Liver (tissue), 9 donors: ENCODE data around the gene SEC22A. TPM values are rescaled to one million over a fixed set of nuclear protein-coding genes. Genes with fewer than 3 reads are reported as not detected.

ENCODE experiments used
- DNase-seq: peaks from one replicate; pipeline ENCODE4 v3.0.0-alpha.2; 2017; ENCODE audit warnings: low spot score
- H3K27ac ChIP-seq, 2 donors: one replicate each; pipeline ENCODE4 v1.7.0; 2013; ENCODE audit warnings: inconsistent platforms in 2 of 2, low read length in 2 of 2, control low read depth in 1 of 2, low read depth in 1 of 2, mild to moderate bottlenecking in 1 of 2
- H3K27me3 ChIP-seq, 4 donors: one replicate each; pipeline versions ENCODE4 v1.6.1 to v1.7.0; 2013; ENCODE audit warnings: low read length in 3 of 4, inconsistent platforms in 1 of 4, mild to moderate bottlenecking in 1 of 4, moderate library complexity in 1 of 4; ENCODE audit not compliant: control insufficient read depth in 4 of 4, insufficient read depth in 4 of 4
- H3K36me3 ChIP-seq, 4 donors: one replicate each; pipeline versions ENCODE4 v1.6.1 to v1.7.0; 2013; ENCODE audit warnings: low read length in 3 of 4, mild to moderate bottlenecking in 3 of 4, low read depth in 1 of 4, moderate library complexity in 1 of 4; ENCODE audit not compliant: control insufficient read depth in 4 of 4, insufficient read depth in 3 of 4
- H3K4me1 ChIP-seq, 4 donors: one replicate each; pipeline versions ENCODE4 v1.6.1 to v1.7.0; 2013; ENCODE audit warnings: low read length in 3 of 4, mild to moderate bottlenecking in 3 of 4, moderate library complexity in 1 of 4; ENCODE audit not compliant: control insufficient read depth in 4 of 4, insufficient read depth in 4 of 4
- H3K4me3 ChIP-seq, 3 donors: one replicate each; pipeline versions ENCODE4 v1.6.1 to v1.7.0; 2013; ENCODE audit warnings: low read length in 3 of 3, control low read depth in 1 of 3, low read depth in 1 of 3, mild to moderate bottlenecking in 1 of 3
- H3K9ac ChIP-seq, 2 donors: one replicate each; pipeline ENCODE4 v1.7.0; 2013; ENCODE audit warnings: low read length in 2 of 2, mild to moderate bottlenecking in 2 of 2, moderate library complexity in 2 of 2, control low read depth in 1 of 2, low read depth in 1 of 2
- H3K9me3 ChIP-seq, 4 donors: one replicate each; pipeline versions ENCODE4 v1.6.1 to v1.7.0; 2013; ENCODE audit warnings: low read length in 3 of 4; ENCODE audit not compliant: control insufficient read depth in 4 of 4
- EGR1 ChIP-seq, 2 donors: IDR thresholded peaks; 2 replicates each; pipeline ENCODE4 v1.6.1; 2016 to 2018; ENCODE audit warnings: antibody characterized with exemption in 2 of 2, low read depth in 2 of 2
- FOXA1 ChIP-seq: IDR thresholded peaks from 2 replicates; pipeline ENCODE4 v1.6.1; 2016; ENCODE audit warnings: antibody characterized with exemption
- FOXA2 ChIP-seq: IDR thresholded peaks from 2 replicates; pipeline ENCODE4 v1.6.1; 2016; ENCODE audit warnings: antibody characterized with exemption
- HNF4A ChIP-seq, 2 donors: conservative IDR thresholded peaks; 2 replicates each; pipeline ENCODE4 v1.6.1; 2016; ENCODE audit warnings: antibody characterized with exemption in 2 of 2, mild to moderate bottlenecking in 2 of 2
- HNF4G ChIP-seq: IDR thresholded peaks from 2 replicates; pipeline ENCODE4 v1.6.1; 2016; ENCODE audit warnings: antibody characterized with exemption
- JUND ChIP-seq, 2 donors: IDR thresholded peaks; 2 replicates each; pipeline ENCODE4 v1.6.1; 2016; ENCODE audit warnings: antibody characterized with exemption in 2 of 2
- NR2F2 ChIP-seq: IDR thresholded peaks from 2 replicates; pipeline ENCODE4 v1.6.1; 2016; ENCODE audit warnings: antibody characterized with exemption
- RAD21 ChIP-seq, 2 donors: IDR thresholded peaks; 2 replicates each; pipeline ENCODE4 v1.6.1; 2016; ENCODE audit warnings: antibody characterized with exemption in 2 of 2, mild to moderate bottlenecking in 2 of 2
- REST ChIP-seq: IDR thresholded peaks from 2 replicates; pipeline ENCODE4 v1.6.1; 2016; ENCODE audit warnings: antibody characterized with exemption, mild to moderate bottlenecking
- RXRA ChIP-seq, 2 donors: IDR thresholded peaks; 2 replicates each; pipeline ENCODE4 v1.6.1; 2017 to 2018; ENCODE audit warnings: antibody characterized with exemption in 2 of 2, mild to moderate bottlenecking in 1 of 2
- SP1 ChIP-seq: IDR thresholded peaks from 2 replicates; pipeline ENCODE4 v1.6.1; 2018; ENCODE audit warnings: antibody characterized with exemption, mild to moderate bottlenecking
- YY1 ChIP-seq: IDR thresholded peaks from 2 replicates; pipeline ENCODE4 v1.6.1; 2016; ENCODE audit warnings: antibody characterized with exemption, mild to moderate bottlenecking
- WGBS: extraction: QIAGEN DNeasy Blood & Tissue Kit; methylation state at CpG from one replicate; pipeline ENCODE4 v1.1.7; 2013; 5-methylcytosine and 5-hydroxymethylcytosine counted together
- polyA plus RNA-seq, 2 donors: library from polyadenylated mRNA; stranded (reverse) in 1 of 2; unstranded in 1 of 2; fragments of 200-250 nt in 1 of 2; fragments of >200 nt in 1 of 2; fragmentation: Nextera tagmentation in 1 of 2; extraction: Ambion mirVana in 1 of 2; gene quantifications; one replicate each; pipeline versions ENCODE4 v1.2.1 to v1.2.3, GENCODE V29; 2013 to 2015
- total RNA-seq, 2 donors: library from RNA; depleted of rRNA; stranded (reverse); fragments of >200 nt; gene quantifications; one replicate each; pipeline ENCODE4 v1.2.3, GENCODE V29; 2014
- TF ChIP-seq, protein P1 (sequence below): IDR thresholded peaks from 2 replicates; pipeline ENCODE4 v1.6.1; 2016; ENCODE audit warnings: antibody characterized with exemption
- donor health status: healthy.
- donor health status: healthy.
- donor health status: healthy.
- donor health status: healthy.
- donor health status: healthy.

SEC22A gene
- total and polyA plus RNA-seq, 4 donors, result 9.7 to 21.7 (median 16.1) TPM

GRCh38 chr3:123193448-123194101 is 8.2 kb upstream of the SEC22A start:
- no peaks in the 10 kb centered on the region for H3K27me3 ChIP-seq
- 36% methylated on average over 5 of the region's 5 CpGs for WGBS
- TF ChIP-seq HNF4A (conservative IDR thresholded peaks at IDR 0.05) (peak; percentile 42 to 55), RAD21 (IDR thresholded peaks at IDR 0.05) (peak in 1 of 2 donors; percentile 17), JUND (IDR thresholded peaks at IDR 0.05) (peak in 1 of 2 donors; percentile 31), RXRA (IDR thresholded peaks at IDR 0.05) (peak in 1 of 2 donors; percentile 44), YY1 (no peak)
- TF ChIP-seq, protein P1, sequence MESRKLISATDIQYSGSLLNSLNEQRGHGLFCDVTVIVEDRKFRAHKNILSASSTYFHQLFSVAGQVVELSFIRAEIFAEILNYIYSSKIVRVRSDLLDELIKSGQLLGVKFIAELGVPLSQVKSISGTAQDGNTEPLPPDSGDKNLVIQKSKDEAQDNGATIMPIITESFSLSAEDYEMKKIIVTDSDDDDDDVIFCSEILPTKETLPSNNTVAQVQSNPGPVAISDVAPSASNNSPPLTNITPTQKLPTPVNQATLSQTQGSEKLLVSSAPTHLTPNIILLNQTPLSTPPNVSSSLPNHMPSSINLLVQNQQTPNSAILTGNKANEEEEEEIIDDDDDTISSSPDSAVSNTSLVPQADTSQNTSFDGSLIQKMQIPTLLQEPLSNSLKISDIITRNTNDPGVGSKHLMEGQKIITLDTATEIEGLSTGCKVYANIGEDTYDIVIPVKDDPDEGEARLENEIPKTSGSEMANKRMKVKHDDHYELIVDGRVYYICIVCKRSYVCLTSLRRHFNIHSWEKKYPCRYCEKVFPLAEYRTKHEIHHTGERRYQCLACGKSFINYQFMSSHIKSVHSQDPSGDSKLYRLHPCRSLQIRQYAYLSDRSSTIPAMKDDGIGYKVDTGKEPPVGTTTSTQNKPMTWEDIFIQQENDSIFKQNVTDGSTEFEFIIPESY, result peak; percentile 20
- H3K36me3 ChIP-seq, result no peaks in the 10 kb centered on the region
- no peaks in the 10 kb centered on the region for H3K9me3 ChIP-seq
- H3K27ac ChIP-seq, result peak overlapping the region; percentile 51 to 56
- no peak overlapping the region for H3K4me3 ChIP-seq
- DNase-seq, result no peak
- H3K9ac ChIP-seq, result no peak overlapping the region
- peaks cover 5 to 20% (median 17%) of the 10 kb centered on the region in 4 donors for H3K4me1 ChIP-seq

GRCh38 chr3:123194552-123194951 is 7.2 kb upstream of the SEC22A start:
- Histone ChIP-seq H3K4me1 (peaks cover 5 to 20% (median 17%) of the 10 kb centered on the region in 4 donors), H3K9me3 (no peaks in the 10 kb centered on the region), H3K36me3 (no peaks in the 10 kb centered on the region), H3K27me3 (no peaks in the 10 kb centered on the region), H3K9ac (no peak overlapping the region), H3K27ac (no peak overlapping the region), H3K4me3 (no peak overlapping the region)
- no peak for DNase-seq
- TF ChIP-seq RAD21 (IDR thresholded peaks at IDR 0.05) (peak in 1 of 2 donors; percentile 50), JUND (IDR thresholded peaks at IDR 0.05) (no peak)
- 75% methylated on average over 10 of the region's 10 CpGs for WGBS

DNA sequence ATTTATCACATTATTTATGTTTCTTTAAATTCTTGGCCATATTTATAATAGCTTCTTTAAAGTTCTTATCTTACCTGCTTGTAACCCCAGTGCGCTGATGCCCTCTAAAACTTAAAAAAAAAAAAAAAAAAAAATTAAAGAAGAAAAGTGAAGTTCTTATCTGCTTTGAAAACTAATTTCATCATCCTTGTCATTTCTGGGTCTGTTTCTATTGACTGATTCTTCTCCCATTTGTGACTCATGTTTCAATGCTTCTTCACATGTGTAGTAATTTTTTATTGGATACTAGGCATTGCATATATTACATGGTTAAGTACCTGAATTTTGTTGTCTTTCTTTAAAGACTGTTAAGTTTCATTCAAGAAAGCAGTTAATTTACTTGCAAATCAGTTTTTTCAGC is 3.4 kb upstream of the SEC22A start:
- TF ChIP-seq EGR1 (IDR thresholded peaks at IDR 0.05; ENCODE audit: low read depth in 2 of 2) (no peak), FOXA1 (no peak), RXRA (IDR thresholded peaks at IDR 0.05) (no peak), FOXA2 (no peak), HNF4A (conservative IDR thresholded peaks at IDR 0.05) (no peak), HNF4G (no peak), SP1 (no peak), REST (no peak), NR2F2 (no peak)
- TF ChIP-seq, protein P1, result no peak
- H3K27ac ChIP-seq, result no peak overlapping the region
- no peak overlapping the region for H3K4me3 ChIP-seq
- H3K9me3 ChIP-seq, result no peaks in the 10 kb centered on the region
- no peak for DNase-seq
- no peaks in the 10 kb centered on the region for H3K27me3 ChIP-seq
- no peak overlapping the region for H3K9ac ChIP-seq
- no peaks in the 10 kb centered on the region for H3K36me3 ChIP-seq
- 98% methylated on average over 1 of the region's 1 CpG for WGBS
- H3K4me1 ChIP-seq, result peaks cover 10 to 26% (median 18%) of the 10 kb centered on the region in 4 donors
